Glutamatergic neuron (in vitro differentiated cells): ENCODE results near the gene MARCHF2. TPM values are rescaled to one million over a fixed set of nuclear protein-coding genes. Genes with fewer than 3 reads are reported as not detected.

Experiments used
- DNase-seq: peaks from one replicate; pipeline ENCODE4 v3.0.0; 2022
- H3K27ac Mint-ChIP-seq: one replicate; pipeline ENCODE4 v1.8.0; 2020; ENCODE audit warnings: mild to moderate bottlenecking, mixed read lengths, inconsistent platforms; ENCODE audit not compliant: unreplicated experiment
- H3K27me3 Mint-ChIP-seq: one replicate; pipeline ENCODE4 v1.8.0; 2020; ENCODE audit warnings: mild to moderate bottlenecking, moderate library complexity, mixed read lengths, inconsistent platforms; ENCODE audit not compliant: unreplicated experiment
- H3K36me3 Mint-ChIP-seq: one replicate; pipeline ENCODE4 v1.8.0; 2020; ENCODE audit warnings: mild to moderate bottlenecking, mixed read lengths, inconsistent platforms; ENCODE audit not compliant: unreplicated experiment
- H3K4me1 Mint-ChIP-seq: one replicate; pipeline ENCODE4 v1.8.0; 2020; ENCODE audit warnings: mild to moderate bottlenecking, low read depth, mixed read lengths, inconsistent platforms; ENCODE audit not compliant: unreplicated experiment
- H3K4me3 Mint-ChIP-seq: one replicate; pipeline ENCODE4 v1.8.0; 2020; ENCODE audit warnings: mild to moderate bottlenecking, mixed read lengths, inconsistent platforms; ENCODE audit not compliant: unreplicated experiment
- H3K9me3 Mint-ChIP-seq: one replicate; pipeline ENCODE4 v1.8.0; 2020; ENCODE audit warnings: mild to moderate bottlenecking, moderate library complexity, mixed read lengths, inconsistent platforms; ENCODE audit not compliant: unreplicated experiment
- CTCF ChIP-seq: fragments of 200-600 bp; sonication (generic); IDR thresholded peaks from one replicate; pipeline ENCODE4 v1.5.0; 2021; ENCODE audit not compliant: partially characterized antibody, unreplicated experiment
- total RNA-seq: library from RNA; stranded (reverse); fragmentation: NEBNext Ultra II Directional; extraction: Animal tissue kit (Norgen Biotek cat#: 25700); gene quantifications from one replicate; pipeline ENCODE4 v1.2.1, GENCODE V29; 2021; ENCODE audit not compliant: unreplicated experiment

MARCHF2 gene
- total RNA-seq, 1 donor from 2014 or later = 47.7 TPM

- no peak overlapping the region for H3K4me3 Mint-ChIP-seq
These were observed 44.7 kb downstream of the MARCHF2 start for GRCh38 chr19:8457827-8458226.

GRCh38 chr19:8458380-8458779 lies 45.3 kb downstream of the MARCHF2 start:
- Mint-ChIP-seq H3K36me3 (no peaks in the 10 kb centered on the region), H3K9me3 (no peaks in the 10 kb centered on the region), H3K27me3 (peaks cover 2% of the 10 kb centered on the region), H3K4me3 (peak overlapping the region; percentile 17), H3K27ac (no peak overlapping the region), H3K4me1 (peaks cover 46% of the 10 kb centered on the region)
- DNase-seq = no peak
- no peak for TF ChIP-seq CTCF

More at GRCh38 chr19:8457827-8458226, 44.7 kb downstream of the MARCHF2 start:
- no peak for DNase-seq
- Mint-ChIP-seq H3K27me3 (no peaks in the 10 kb centered on the region), H3K36me3 (no peaks in the 10 kb centered on the region), H3K4me1 (peaks cover 46% of the 10 kb centered on the region), H3K27ac (no peak overlapping the region), H3K9me3 (no peaks in the 10 kb centered on the region)
- no peak for TF ChIP-seq CTCF

GRCh38 chr19:8459095-8459494 lies 46.0 kb downstream of the MARCHF2 start:
- TF ChIP-seq CTCF = no peak
- Mint-ChIP-seq H3K4me1 (peaks cover 46% of the 10 kb centered on the region), H3K36me3 (no peaks in the 10 kb centered on the region), H3K9me3 (no peaks in the 10 kb centered on the region), H3K27ac (no peak overlapping the region), H3K4me3 (no peak overlapping the region), H3K27me3 (peaks cover 2% of the 10 kb centered on the region)
- no peak for DNase-seq

- Mint-ChIP-seq H3K4me3 (peak overlapping the region; percentile 53), H3K27ac (peak overlapping the region; percentile 71)
These were observed 46.6 kb downstream of the MARCHF2 start for GRCh38 chr19:8459520-8460270.

More at GRCh38 chr19:8459520-8460270, 46.6 kb downstream of the MARCHF2 start:
- no peak for DNase-seq
- H3K9me3 Mint-ChIP-seq = no peaks in the 10 kb centered on the region
- H3K27me3 Mint-ChIP-seq = peaks cover 2% of the 10 kb centered on the region
- peaks cover 46% of the 10 kb centered on the region for H3K4me1 Mint-ChIP-seq
- no peaks in the 10 kb centered on the region for H3K36me3 Mint-ChIP-seq
- no peak for TF ChIP-seq CTCF
